HG02763 (cell line): ENCODE results near the gene NUTM2G.
"Not testable (repeated sequence)": the region's sequence is repeated elsewhere in the genome, so short reads cannot be mapped to it uniquely, and the experiment has no call there.

ENCODE experiments used
- ATAC-seq: cut with Tn5 transposase; IDR thresholded peaks from one replicate; pipeline ENCODE4 v1.9.1; 2021; ENCODE audit warnings: mild to moderate bottlenecking, moderate library complexity; ENCODE audit not compliant: unreplicated experiment

NUTM2G gene

GRCh38 chr9:96941628-96942027, 13.0 kb downstream of the NUTM2G start:
- ATAC-seq, result not testable (repeated sequence)

- not testable (repeated sequence) for ATAC-seq
These were observed 13.5 kb downstream of the NUTM2G start for GRCh38 chr9:96942181-96942580.

GRCh38 chr9:96949346-96949745, 20.7 kb downstream of the NUTM2G start:
- ATAC-seq, result not testable (repeated sequence)

- not testable (repeated sequence) for ATAC-seq
These were observed 21.9 kb downstream of the NUTM2G start for GRCh38 chr9:96950539-96950938.

- not testable (repeated sequence) for ATAC-seq
These were observed 38.9 kb downstream of the NUTM2G start for GRCh38 chr9:96967591-96967990.

GRCh38 chr9:96972552-96972951, 43.9 kb downstream of the NUTM2G start:
- not testable (repeated sequence) for ATAC-seq

- ATAC-seq, result not testable (repeated sequence)
These were observed 45.4 kb downstream of the NUTM2G start for GRCh38 chr9:96974037-96974436.

GRCh38 chr9:96983496-96984122, 55.0 kb downstream of the NUTM2G start:
- not testable (repeated sequence) for ATAC-seq

- not testable (repeated sequence) for ATAC-seq
These were observed 55.5 kb downstream of the NUTM2G start for GRCh38 chr9:96984139-96984538.

- not testable (repeated sequence) for ATAC-seq
These were observed 56.2 kb downstream of the NUTM2G start for GRCh38 chr9:96984887-96985286.
